Stimulated activated CD8-positive, alpha-beta memory T cell treated with anti-CD3 and anti-CD28 coated beads, Interleukin-7, amount 100 ng/mL, for 24 hours (primary cell): ENCODE results near the gene CEP350.
"Not testable (repeated sequence)": the region's sequence is repeated elsewhere in the genome, so short reads cannot be mapped to it uniquely, and the experiment has no call there.

Experiments
- DNase-seq: peaks from one replicate; pipeline ENCODE4 v3.0.0-alpha.2; 2020; ENCODE audit warnings: low read depth

Gene CEP350

DNA sequence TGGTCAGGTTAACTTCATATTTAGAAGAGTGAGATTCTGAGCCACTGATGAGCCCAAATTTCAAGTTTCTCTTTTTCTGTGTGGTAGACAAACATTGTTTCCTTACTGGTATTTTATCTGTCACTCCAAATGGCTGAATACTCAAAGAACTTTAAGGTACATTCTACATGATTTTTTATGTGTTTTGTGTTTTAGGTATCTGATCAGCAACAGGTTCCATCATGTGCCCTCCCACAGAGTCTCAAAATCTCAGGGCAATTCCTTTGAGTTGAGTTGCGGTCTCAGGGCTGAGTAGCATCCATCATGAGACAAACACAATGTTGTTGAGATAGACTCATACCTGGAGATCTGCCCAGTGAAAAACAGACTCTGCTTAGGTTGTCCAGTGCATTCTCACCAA, 14.7 kb upstream of the CEP350 start:
- no peak for DNase-seq

DNA sequence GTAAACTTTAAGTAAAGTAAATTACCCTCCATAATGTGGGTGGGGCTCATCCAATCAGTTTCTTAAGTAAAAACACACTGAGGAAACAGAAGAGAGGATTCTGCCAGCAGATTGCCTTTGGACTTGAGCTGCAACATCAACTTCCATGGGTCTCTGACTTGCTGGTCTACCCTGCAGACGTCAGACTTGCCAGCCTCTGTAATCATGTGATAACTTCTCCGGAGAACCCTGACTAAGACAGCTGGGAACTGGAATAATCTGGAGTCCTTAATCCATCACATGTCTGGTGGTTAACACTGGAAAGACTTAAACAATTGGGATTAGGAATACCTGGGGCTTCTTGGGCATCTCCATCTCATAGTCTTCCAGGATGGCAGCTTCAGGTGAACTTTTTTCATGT, 13.2 kb upstream of the CEP350 start:
- DNase-seq: no peak

DNA sequence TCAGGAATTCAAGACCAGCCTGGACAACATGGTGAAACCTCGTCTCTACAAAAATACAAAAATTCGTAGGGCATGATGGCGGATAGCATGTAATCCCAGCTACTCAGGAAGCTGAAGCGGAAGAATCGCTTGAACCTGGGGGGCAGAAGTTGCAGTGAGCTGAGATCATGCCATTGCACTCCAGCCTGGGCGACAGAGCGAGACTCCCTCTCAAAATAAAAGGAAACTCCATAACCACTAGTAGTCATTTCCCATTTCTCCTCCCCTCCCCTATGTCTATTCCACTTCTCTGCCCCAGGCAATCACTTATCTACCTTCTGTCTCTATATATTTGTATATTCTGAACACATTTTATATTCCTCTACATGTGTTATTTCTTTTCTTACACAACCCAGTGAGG, 4.0 kb upstream of the CEP350 start:
- no peak for DNase-seq

DNA sequence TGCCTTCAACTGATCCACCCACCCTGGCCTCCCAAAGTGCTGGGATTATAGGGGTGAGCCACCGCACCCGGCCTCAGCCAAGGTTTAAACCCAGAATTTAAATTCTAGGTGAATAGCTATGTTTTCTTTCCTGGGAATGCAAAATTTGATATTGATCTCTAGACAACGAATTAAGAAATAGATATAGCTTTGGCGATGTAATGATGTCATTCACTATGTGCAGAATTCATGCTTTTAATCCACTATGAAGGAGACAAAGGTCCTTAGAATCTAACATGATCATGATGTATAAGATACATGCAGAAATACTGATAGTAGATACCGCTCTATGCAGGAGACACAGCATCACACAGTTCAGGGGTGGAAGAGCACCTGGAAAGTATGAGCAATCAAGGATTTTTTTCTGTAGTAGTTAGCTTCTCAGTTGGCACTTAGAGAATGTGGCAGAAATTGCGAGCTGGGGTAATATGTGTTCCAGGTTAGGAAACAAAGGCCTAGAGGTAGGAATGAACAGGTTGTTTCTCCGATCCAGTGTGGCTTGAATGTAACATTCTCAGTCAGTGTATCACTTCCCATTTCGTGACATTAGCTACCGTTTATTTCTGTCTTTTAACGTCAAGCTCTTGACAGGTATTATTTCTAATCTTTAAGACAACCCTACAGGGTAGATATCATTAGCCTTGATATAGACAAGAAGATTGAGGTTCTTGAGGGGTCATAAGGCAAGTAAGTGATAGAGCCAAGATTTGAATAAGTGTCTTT, 3.0 kb upstream of the CEP350 start:
- DNase-seq: no peak

DNA sequence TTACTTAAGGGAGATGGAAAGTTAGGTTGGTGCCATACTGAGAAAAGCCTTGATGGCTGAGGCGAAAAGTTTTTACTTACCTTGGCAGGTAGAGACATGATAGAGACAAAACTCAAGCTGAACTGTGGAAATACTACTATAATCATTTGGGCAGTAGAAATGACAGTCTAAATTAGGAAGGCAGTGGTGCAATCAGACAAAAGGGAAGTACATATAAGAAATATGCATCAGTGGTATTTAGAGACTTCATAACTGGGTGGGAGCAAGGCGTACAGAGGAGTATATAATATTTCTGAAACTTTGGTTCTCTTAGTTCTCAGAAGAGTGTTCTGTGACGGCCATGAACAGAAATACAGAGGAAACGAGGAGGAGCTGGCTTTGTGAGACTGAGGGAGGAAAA, 2.4 kb upstream of the CEP350 start:
- no peak for DNase-seq

DNA sequence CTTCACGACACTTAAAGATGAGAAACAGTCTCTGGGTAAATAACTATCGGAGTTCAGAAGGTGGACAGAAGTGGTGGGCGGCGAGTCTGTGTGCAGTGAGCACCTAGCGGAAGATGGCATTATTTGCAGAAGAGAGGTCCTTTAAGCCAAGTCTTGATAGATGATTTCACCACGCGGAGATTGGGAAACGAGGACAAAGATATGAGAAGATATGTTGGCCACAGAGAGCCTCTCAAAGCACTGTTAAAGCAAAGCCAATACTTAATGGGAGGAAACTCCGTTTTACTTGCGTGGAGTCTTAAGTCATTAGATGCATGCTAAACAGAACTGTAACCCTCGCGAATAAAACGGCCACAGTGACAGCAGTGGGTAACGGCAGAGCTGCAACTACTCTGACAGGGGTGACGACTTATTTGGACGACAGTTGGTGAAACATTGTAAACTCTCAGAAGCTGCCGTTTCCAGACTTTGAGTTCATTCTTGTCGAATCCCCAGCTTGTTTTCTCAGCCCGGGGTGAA, 577 bp upstream of the CEP350 start:
- DNase-seq: peak; percentile 13

DNA sequence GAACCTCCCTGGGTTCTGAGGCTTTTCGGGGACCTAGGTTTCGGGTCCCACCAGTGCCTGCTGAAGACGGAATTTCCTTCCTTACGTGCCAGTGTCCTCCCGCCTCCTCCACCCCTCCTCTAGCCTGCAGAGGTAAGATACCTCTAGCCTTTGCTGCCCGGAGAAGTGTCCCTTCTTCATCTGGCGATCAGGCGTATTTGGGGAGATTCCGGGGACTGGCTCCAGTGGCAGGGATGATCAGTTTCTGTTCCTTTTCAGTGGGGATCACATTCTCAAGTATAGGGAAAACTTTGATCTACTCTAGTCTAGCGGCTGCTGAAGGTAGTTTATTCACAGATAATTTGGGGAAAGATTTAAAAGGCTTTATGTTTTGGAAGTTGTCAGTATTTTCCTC, 674 bp downstream of the CEP350 start:
- no peak for DNase-seq

DNA sequence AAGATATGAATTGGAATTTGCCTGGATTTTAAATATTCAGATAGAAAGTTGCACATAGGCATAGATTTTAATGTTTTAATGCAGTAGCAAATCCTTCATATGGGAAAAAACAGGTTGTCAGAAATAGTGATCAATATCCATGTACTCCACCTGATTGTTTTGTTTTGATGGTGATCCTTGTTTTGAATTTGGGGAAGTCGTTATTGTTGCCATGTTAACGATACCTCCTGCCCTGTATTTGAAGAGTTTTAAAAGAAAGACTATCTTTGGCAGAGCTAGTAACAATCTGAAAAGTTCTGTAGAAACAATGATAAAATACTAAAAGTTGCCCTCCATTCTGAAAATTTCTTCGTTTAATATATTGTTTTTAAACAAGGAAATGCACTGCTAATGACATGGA, 1.1 kb downstream of the CEP350 start:
- no peak for DNase-seq

DNA sequence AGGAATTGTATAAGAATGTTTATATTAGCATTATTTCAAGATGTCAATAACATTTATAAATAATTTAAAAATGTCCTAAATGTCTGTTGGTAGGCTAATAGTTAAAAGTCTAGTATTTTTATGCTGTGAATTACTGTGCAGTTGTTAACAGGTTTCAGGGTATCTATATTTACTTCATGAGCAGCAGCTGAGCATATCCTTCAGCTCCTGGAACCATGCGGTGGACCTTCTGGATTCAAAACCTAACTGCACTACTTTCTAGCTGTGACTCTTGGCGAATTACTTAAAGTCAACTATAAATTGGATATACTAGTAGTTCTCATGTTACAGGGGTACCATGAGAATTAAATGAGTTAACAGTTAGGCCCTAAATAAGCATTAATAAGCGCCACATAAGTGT, 3.7 kb downstream of the CEP350 start:
- no peak for DNase-seq

DNA sequence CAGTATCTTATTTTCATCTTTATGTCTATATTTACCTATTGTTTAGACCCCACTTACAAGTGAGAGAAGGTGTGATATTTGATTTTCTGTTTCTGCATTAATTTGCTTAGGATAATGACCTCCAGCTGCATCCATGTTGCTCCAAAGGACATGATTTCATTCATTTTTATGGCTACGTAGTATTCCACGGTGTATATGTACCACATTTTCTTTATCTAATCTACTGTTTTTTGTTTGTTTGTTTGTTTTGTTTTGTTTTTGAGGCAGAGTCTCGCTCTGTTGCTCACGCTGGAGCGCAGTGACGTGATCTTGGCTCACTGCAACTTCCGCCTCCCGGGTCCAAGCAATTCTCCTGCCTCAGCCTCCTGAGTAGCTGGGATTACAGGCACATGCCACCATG, 7.6 kb downstream of the CEP350 start:
- DNase-seq: not testable (repeated sequence)

DNA sequence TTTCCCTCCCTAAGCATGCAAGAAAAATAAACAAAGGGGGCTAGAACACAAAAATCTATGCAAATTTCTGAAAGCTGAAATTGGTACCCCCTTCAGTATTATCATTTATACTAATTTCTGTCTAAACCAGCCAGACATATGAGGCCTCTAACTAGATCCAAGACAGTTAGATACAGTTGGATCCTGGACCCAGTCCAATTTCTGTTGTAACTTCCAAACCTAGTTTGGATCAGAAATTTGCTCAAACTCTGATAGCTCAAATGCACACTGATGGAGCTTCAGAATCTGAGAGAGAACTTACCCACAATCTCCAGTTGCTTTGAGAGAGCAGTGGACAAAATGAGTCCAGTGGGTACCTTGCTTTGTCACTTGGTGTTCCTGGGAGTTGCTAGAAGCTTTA, 11.9 kb downstream of the CEP350 start:
- no peak for DNase-seq

DNA sequence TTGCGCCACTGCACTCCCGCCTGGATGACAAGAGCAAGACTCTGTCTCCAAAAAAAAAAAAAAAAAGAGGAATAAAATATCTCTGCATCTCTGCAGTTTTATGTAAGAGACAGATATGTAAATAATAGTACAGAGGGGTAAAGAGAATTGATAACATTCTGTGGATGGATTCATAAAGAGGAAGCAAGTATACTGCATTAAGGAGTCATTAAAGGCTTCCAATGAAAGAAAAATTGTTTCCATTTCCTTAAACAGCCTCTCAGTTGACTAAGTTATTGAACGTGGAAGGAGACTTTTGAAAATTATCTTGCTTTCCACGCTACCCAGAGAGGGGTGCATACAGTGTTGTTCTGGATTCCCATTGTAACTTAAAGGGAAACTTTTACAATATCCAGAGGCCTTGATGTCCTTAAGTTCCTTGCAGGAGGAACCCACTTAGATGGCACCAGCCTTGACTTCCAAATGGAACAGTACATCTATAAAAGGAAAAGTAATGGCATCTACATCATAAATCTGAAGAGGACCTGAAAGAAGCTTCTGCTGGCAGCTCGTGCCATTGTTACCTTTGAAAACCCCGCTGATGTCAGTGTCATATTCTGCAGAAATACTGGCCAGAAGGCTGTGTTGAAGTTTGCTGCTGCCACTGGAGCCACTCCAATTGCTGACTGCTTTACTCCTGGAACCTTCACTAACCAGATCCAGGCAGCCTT, 13.8 kb downstream of the CEP350 start:
- no peak for DNase-seq

DNA sequence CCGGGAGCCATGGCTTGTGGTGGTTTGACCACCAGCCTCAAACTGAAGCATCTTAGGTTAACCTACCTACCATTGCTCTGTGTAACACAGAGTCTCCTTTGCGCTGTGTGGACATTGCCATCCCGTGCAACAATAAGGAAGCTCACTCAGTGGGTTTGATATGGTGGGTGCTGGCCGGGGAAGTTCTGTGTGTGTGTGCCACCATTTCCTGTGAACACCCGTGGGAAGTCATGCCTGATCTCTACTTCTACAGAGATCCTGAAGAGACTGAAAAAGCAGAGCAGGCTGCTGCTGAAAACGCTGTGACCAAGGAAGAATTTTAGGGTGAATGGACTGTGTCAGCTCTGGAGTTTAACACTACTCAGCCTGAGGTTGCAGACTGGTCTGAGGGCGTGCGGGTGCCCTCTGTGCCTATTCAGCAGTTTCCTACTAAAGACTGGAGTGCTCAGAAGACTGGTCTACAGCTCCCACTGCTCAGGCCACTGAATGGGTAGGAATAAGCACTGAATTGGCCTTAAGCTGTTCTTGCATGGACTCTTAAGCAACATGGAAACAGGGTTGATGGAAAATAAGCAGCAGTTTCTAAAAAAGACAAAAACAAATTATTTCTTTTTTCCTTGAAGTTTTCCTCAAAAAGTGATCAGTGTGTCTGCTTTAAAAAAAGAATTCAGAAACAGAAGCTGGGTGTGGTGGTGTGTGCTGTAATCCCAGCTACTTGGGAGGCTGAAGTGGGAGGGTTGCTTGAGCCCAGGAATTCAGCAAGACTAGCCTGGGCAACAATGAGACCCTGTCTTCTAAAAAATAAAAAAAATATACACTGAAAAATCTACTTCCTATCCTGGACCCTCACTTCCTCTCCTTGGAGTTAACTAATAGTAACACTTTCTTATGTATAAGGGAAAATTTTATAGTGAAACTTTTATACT, 14.6 kb downstream of the CEP350 start:
- DNase-seq: no peak

DNA sequence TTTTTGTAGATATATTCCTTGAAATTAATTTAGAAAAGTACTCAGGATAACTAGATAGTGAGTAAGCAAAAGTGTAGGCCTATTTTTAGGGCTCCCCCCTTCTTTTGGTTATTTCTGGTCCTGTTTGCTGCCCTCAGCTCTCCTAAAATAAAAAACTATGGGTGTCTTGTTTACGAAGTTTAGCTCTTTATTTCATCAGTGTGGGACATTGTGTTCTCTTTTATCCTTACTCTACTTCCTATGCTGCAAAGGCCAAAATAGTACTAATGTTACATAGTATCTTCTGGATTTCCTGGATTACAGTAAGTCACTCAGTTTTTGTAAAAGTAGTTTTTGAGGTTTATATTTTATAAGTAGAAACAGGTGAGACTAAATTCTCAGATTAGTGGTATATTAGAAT, 15.4 kb downstream of the CEP350 start:
- no peak for DNase-seq

DNA sequence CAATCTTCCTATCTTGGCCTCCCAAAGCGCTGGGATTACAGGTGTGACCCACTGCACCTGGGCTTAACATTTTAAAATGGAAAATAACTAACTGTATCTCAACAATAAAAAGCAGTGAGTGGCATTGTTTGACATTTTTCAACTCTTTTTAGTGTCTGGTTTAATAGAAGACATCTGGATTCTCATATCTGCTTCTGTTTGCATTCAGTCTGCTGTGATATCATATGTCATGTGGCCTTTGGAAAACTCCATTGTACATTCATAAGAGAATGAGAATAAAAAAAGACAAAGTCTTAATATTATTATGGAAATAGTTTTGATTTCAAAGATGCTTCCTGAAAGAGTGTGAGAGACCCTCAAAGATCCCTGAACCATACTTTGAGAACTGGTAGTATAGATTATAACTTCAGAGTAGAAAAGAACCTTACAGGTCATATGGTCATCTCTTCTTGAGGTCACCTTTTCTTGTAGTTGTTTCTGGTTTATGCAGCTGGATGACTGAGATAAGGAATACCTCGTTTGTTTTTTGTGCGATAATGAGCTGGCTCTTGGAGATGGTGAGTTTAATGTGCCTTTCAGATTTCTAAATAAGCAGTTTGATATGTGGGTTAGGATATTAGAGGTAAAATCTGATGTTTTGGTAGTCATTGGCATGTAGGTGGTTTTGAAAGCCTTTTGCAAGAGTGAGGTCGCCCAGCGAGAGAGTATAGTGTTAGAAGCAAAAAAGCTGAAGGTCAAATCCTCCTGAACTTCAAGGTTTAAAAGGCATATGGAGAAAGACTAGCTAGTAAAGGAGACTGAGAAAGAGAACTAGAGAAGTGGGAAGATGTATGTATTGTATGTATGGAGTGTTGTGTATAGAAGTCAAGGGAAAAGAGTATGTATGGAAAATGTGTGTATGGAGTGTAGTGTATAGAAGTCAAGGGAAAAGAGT, 17.2 kb downstream of the CEP350 start:
- no peak for DNase-seq

DNA sequence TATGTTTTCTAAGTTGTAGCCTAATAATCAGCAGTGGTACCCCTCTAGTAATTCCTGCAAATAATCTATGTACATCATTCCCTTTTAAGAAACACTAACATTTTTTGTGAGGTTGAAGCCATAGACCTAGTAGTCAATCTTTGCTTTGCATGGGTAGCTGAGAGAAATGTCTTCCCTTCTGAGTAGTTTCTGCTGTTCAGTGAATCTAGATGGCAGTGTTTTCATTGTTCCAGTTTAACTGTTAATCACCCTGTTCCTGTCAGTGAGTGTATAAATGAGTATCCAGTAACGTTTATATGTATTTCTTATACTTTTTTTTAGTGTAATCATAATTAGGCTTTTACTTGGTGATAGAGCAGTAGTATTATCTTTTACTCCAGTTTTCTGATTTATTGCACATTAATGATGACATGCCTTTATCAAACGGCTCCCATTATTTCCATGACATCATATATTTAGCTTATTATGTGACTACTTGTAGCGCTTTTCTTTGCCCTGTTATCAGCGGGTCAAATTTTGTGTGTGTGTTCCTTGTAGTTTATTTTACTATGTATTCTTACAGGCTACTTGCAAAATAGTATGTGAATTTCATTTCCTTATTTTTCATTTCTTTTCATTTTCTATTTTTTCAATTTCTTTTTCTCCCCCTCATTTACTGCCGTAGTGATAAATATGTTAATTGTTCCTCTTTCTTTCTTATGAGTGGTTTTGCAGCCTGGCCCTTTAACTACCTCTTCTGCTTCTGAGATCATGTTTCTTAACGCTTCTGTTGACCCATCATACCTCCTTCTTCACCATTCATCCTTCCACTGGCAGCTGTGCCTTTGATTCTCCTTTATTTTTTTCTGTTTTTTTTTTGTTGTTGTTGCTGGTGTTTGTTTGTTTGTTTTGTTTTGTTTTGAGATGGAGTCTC, 18.8 kb downstream of the CEP350 start:
- no peak for DNase-seq

DNA sequence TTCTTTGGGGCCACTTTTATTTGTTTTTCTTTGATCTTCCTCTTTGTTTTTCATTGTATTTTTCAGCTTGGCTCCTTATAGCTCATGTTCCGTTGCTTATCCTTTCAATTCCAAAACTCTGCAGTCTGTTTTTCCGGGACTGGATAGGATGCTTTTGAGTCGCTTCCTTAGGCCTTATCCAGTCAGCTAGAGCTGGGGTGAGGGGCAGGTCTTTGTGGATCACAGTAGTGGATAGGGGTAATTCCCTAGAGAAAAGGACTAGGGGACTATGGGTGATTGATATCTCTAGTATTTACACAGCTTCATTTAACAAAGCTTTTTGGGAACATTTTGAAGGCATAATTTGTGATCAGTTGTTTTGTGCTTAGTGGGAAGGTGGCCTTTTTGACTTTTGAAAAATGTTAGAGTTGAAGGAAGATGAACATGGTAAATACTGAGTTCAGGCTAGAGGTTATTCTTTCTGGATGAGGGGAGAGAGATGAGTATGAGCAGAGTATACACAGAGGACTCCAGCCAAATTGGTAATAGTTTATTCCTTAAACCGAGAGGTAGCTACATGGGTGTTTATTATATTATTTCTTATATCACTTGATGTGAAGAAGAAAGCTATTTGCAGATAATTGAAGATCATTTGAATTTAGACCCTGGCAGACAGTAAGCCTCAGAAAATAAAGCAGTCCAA, 22.5 kb downstream of the CEP350 start:
- no peak for DNase-seq

DNA sequence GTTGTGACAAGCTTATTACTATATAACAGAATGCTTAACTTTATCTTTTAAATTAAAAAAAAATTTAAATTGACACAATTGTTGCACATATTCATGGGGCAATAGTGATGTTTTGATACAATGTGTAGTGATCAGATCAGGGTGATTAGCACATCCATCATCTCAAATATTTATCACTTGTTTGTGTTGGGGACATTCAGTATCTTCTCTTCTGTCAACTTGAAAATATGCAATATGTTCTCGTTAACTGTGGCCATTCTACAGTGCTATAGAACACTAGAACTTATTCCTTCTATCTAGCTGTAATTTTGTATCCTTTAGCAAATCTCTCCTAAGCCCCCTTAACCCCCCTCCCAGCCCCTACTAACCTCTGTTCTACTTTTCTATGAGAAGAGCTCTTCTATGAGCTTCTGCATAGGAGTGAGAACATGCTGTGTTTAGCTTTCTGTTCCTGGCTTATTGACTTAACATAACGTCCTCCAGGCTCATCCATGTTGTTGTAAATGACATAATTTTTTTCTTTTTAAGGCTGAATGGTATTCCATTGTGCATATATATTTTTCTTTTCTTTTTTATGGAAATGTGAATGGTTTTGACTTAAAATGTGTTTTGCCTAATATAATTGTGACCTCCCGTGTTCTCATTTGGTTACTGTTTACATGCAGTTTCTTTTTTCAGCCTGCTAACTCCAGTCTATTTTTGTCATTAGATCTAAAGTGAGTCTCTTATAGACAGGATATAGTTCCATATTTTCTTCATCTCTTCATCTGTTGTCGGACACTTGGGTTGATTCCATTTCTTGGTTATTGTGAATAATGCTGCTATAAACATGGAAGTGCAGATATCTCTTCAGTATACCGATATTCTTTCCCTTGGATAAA, 23.8 kb downstream of the CEP350 start:
- DNase-seq: no peak

DNA sequence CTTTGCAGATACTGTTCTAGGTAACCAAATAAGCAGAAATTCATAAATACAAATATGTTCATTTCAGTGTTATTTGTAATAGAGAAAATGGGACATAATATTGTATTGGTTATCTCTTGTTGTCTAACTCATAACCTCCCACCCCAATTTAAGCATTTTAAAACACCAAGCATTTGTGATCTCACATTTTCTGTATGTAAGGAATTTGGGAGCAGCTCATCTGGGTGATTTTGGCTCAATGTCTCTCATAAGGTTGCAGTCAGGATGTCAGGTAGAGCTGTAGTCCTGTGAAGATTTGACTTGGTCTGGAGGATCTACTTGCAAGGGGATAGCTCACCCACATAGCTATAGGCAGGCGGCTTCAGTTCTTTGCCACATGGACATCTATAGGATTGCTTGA, 29.5 kb downstream of the CEP350 start:
- no peak for DNase-seq
